Measurements from ENCODE around the gene FAHD2A.

The FAHD2A gene

GRCh38 chr2:95385570-95385984 lies 16.9 kb upstream of the FAHD2A start:
- DNase-seq (ENCODE audit: low read depth) = no peak
- TF ChIP-seq CTCF (IDR thresholded peaks at IDR 0.05; ENCODE audit: low read depth, low read length, missing control alignments) = no peak
- no peak overlapping the region for H3K4me3 ChIP-seq (ENCODE audit: low read depth, low read length)
- in situ Hi-C loops (cut with HindIII; ENCODE audit: low sequenced_read_pairs) = no loop called here

- DNase-seq (ENCODE audit: low read depth) = no peak
- no peak overlapping the region for H3K4me3 ChIP-seq (ENCODE audit: low read depth, low read length)
- in situ Hi-C loops (cut with HindIII; ENCODE audit: low sequenced_read_pairs) = no loop called here
- no peak for TF ChIP-seq CTCF (IDR thresholded peaks at IDR 0.05; ENCODE audit: low read depth, low read length, missing control alignments)
Measured at GRCh38 chr2:95386031-95386430, 16.5 kb upstream of the FAHD2A start.

- in situ Hi-C loops (cut with HindIII; ENCODE audit: low sequenced_read_pairs) = no loop called here
- TF ChIP-seq CTCF (IDR thresholded peaks at IDR 0.05; ENCODE audit: low read depth, low read length, missing control alignments) = no peak
- no peak for DNase-seq (ENCODE audit: low read depth)
- H3K4me3 ChIP-seq (ENCODE audit: low read depth, low read length) = no peak overlapping the region
Measured at GRCh38 chr2:95387358-95387757, 15.2 kb upstream of the FAHD2A start.

- H3K4me3 ChIP-seq (ENCODE audit: low read depth, low read length) = no peak overlapping the region
- no peak for TF ChIP-seq CTCF (IDR thresholded peaks at IDR 0.05; ENCODE audit: low read depth, low read length, missing control alignments)
- in situ Hi-C loops (cut with HindIII; ENCODE audit: low sequenced_read_pairs) = no loop called here
- no peak for DNase-seq (ENCODE audit: low read depth)
Measured at GRCh38 chr2:95388091-95388692, 14.3 kb upstream of the FAHD2A start.

- no peak overlapping the region for H3K4me3 ChIP-seq (ENCODE audit: low read depth, low read length)
- no peak for TF ChIP-seq CTCF (IDR thresholded peaks at IDR 0.05; ENCODE audit: low read depth, low read length, missing control alignments)
- in situ Hi-C loops (cut with HindIII; ENCODE audit: low sequenced_read_pairs) = no loop called here
- no peak for DNase-seq (ENCODE audit: low read depth)
Measured at GRCh38 chr2:95388856-95389244, 13.7 kb upstream of the FAHD2A start.

- TF ChIP-seq CTCF (IDR thresholded peaks at IDR 0.05; ENCODE audit: low read depth, low read length, missing control alignments) = peak; percentile 98
- DNase-seq (ENCODE audit: low read depth) = peak; percentile 27
- in situ Hi-C loops (cut with HindIII; ENCODE audit: low sequenced_read_pairs) = no loop called here
- H3K4me3 ChIP-seq (ENCODE audit: low read depth, low read length) = no peak overlapping the region
Measured at GRCh38 chr2:95389245-95390119, 13.0 kb upstream of the FAHD2A start.

All from astrocyte of the cerebellum (primary cell).